ENCODE results near the gene LAMA1. TPM values are rescaled to one million over a fixed set of nuclear protein-coding genes. Genes with fewer than 3 reads are reported as not detected.

LAMA1 gene
- polyA plus RNA-seq, 1 donor from 2014 or later, result 10.3 TPM

DNA sequence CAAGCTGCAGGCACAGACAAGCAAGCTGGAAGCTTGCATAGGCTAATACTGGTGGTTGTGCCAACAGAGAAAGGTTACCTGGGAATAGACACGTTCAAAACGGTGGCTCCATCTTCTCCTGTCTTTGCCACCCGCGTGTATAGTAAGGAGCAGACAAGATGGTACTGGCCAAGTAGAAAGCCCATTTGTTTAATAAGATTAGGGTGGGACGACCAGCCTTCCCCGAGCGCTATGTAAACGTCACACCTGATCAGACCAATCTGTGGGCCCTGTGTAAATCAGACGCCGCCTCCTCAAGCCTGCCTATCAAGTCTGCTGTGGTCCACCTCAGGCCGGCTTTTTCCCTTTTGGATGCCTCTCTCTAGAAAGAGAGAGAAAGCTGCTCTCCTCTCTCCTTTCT lies 189.2 kb downstream of the LAMA1 start:
- Histone ChIP-seq H3K27me3 (ENCODE audit: insufficient read depth, low read depth, low read length) (no peaks in the 10 kb centered on the region), H3K9ac (ENCODE audit: low read length) (no peak overlapping the region), H2AFZ (ENCODE audit: low read depth, low read length) (no peak overlapping the region), H3F3A (ENCODE audit: insufficient read depth, low read length, poor library complexity, severe bottlenecking) (no peaks in the 10 kb centered on the region), H3K27ac (ENCODE audit: low read length) (no peak overlapping the region), H3K9me2 (ENCODE audit: insufficient read depth, low read length) (no peaks in the 10 kb centered on the region), H3K79me2 (replicated peaks; ENCODE audit: insufficient read depth, low read length) (no peaks in the 10 kb centered on the region), H3K4me3 (ENCODE audit: low read length) (no peak overlapping the region), H3K36me3 (ENCODE audit: insufficient read depth, low read length) (no peaks in the 10 kb centered on the region), H3K4me2 (ENCODE audit: low read length) (no peak overlapping the region), H4K20me1 (ENCODE audit: insufficient read depth) (no peaks in the 10 kb centered on the region), H3K9me3 (ENCODE audit: low read length) (no peaks in the 10 kb centered on the region)
- TF ChIP-seq, protein P1, sequence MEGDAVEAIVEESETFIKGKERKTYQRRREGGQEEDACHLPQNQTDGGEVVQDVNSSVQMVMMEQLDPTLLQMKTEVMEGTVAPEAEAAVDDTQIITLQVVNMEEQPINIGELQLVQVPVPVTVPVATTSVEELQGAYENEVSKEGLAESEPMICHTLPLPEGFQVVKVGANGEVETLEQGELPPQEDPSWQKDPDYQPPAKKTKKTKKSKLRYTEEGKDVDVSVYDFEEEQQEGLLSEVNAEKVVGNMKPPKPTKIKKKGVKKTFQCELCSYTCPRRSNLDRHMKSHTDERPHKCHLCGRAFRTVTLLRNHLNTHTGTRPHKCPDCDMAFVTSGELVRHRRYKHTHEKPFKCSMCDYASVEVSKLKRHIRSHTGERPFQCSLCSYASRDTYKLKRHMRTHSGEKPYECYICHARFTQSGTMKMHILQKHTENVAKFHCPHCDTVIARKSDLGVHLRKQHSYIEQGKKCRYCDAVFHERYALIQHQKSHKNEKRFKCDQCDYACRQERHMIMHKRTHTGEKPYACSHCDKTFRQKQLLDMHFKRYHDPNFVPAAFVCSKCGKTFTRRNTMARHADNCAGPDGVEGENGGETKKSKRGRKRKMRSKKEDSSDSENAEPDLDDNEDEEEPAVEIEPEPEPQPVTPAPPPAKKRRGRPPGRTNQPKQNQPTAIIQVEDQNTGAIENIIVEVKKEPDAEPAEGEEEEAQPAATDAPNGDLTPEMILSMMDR (IDR thresholded peaks at IDR 0.05; ENCODE audit: poor library complexity, severe bottlenecking), result no peak
- TF ChIP-seq SMC3 (conservative IDR thresholded peaks at IDR 0.05; ENCODE audit: poor library complexity) (no peak), RAD21 (conservative IDR thresholded peaks at IDR 0.05) (no peak), REST (IDR thresholded peaks at IDR 0.05; ENCODE audit: borderline replicate concordance) (no peak), POLR2AphosphoS5 (IDR thresholded peaks at IDR 0.05) (no peak), EP300 (conservative IDR thresholded peaks at IDR 0.05; ENCODE audit: poor library complexity, severe bottlenecking) (no peak), TAF1 (IDR thresholded peaks at IDR 0.05; ENCODE audit: low read depth) (no peak), EZH2 (IDR thresholded peaks at IDR 0.05; ENCODE audit: borderline replicate concordance, insufficient read depth, low read length, poor library complexity, severe bottlenecking) (no peak), MXI1 (conservative IDR thresholded peaks at IDR 0.05; ENCODE audit: poor library complexity, severe bottlenecking) (no peak)

GRCh38 chr18:6927153-6927552 lies 190.4 kb downstream of the LAMA1 start:
- Histone ChIP-seq H4K20me1 (ENCODE audit: insufficient read depth) (no peaks in the 10 kb centered on the region), H3K79me2 (replicated peaks; ENCODE audit: insufficient read depth, low read length) (no peaks in the 10 kb centered on the region), H3K4me3 (ENCODE audit: low read length) (no peak overlapping the region), H3K9ac (ENCODE audit: low read length) (no peak overlapping the region), H3F3A (ENCODE audit: insufficient read depth, low read length, poor library complexity, severe bottlenecking) (no peaks in the 10 kb centered on the region), H3K27ac (ENCODE audit: low read length) (no peak overlapping the region), H3K27me3 (ENCODE audit: insufficient read depth, low read depth, low read length) (no peaks in the 10 kb centered on the region), H3K9me3 (ENCODE audit: low read length) (no peaks in the 10 kb centered on the region), H3K36me3 (ENCODE audit: insufficient read depth, low read length) (no peaks in the 10 kb centered on the region), H3K9me2 (ENCODE audit: insufficient read depth, low read length) (no peaks in the 10 kb centered on the region), H3K4me2 (ENCODE audit: low read length) (no peak overlapping the region), H2AFZ (ENCODE audit: low read depth, low read length) (no peak overlapping the region)
- TF ChIP-seq SMC3 (conservative IDR thresholded peaks at IDR 0.05; ENCODE audit: poor library complexity), result no peak
- TF ChIP-seq MXI1 (conservative IDR thresholded peaks at IDR 0.05; ENCODE audit: poor library complexity, severe bottlenecking), result no peak
- no peak for TF ChIP-seq POLR2AphosphoS5 (IDR thresholded peaks at IDR 0.05)
- TF ChIP-seq, protein P1 (IDR thresholded peaks at IDR 0.05; ENCODE audit: poor library complexity, severe bottlenecking), result no peak
- no peak for TF ChIP-seq RAD21 (conservative IDR thresholded peaks at IDR 0.05)
- no peak for TF ChIP-seq REST (IDR thresholded peaks at IDR 0.05; ENCODE audit: borderline replicate concordance)
- no peak for TF ChIP-seq TAF1 (IDR thresholded peaks at IDR 0.05; ENCODE audit: low read depth)
- TF ChIP-seq EZH2 (IDR thresholded peaks at IDR 0.05; ENCODE audit: borderline replicate concordance, insufficient read depth, low read length, poor library complexity, severe bottlenecking), result no peak
- TF ChIP-seq EP300 (conservative IDR thresholded peaks at IDR 0.05; ENCODE audit: poor library complexity, severe bottlenecking), result no peak

All from neural cell (in vitro differentiated cells).